Panc1 (cell line): ENCODE measurements around the gene KIFC3. TPM values are rescaled to one million over a fixed set of nuclear protein-coding genes. Genes with fewer than 3 reads are reported as not detected.

Source experiments
- ATAC-seq: fragments of 200-7000 bp; cut with Tn5 transposase; 2 replicates; pipeline ENCODE4 v1.9.1; 2020; ENCODE audit warnings: mild to moderate bottlenecking, moderate library complexity
- BruUV-seq: library from RNA; stranded (reverse); fragments of 400-500 nt; replicated peaks from 2 replicates; lab custom pipeline; 2021; lab: Mats Ljungman, UMichigan
- CTCF ChIA-PET: fragments of 300-600 bp; sonication (Branson Sonifier 250); formaldehyde crosslinking; loops from one replicate; lab custom pipeline; 2022; ENCODE audit warnings: antibody characterized with exemption; lab: Charles Lee
- POLR2A ChIA-PET: fragments of 300-600 bp; sonication (Branson Sonifier 250); formaldehyde crosslinking; loops from one replicate; lab custom pipeline; 2022; ENCODE audit warnings: antibody characterized with exemption; lab: Charles Lee
- DNase-seq: peaks from one replicate; pipeline ENCODE4 v3.0.0-alpha.2; 2010; ENCODE audit warnings: low read depth, low spot score
- H3K27ac ChIP-seq: 2 replicates; pipeline ENCODE4 v1.5.1; 2011; ENCODE audit warnings: mild to moderate bottlenecking, low read length, inconsistent platforms
- H3K27me3 ChIP-seq: fragments of 200-500 bp; sonication (Bioruptor generic); 2 replicates; pipeline ENCODE4 v1.6.0; 2014; ENCODE audit warnings: low read length, inconsistent platforms; ENCODE audit not compliant: control insufficient read depth, insufficient read depth
- H3K36me3 ChIP-seq: fragments of 200-500 bp; sonication (Bioruptor generic); 2 replicates; pipeline ENCODE4 v1.5.1; 2014; ENCODE audit warnings: inconsistent platforms, mild to moderate bottlenecking, low read length, moderate library complexity; ENCODE audit not compliant: control insufficient read depth, insufficient read depth
- H3K4me1 ChIP-seq: 2 replicates; pipeline ENCODE4 v1.5.1; 2011; ENCODE audit warnings: inconsistent platforms, mild to moderate bottlenecking, low read length, moderate library complexity; ENCODE audit not compliant: control insufficient read depth, insufficient read depth
- H3K4me3 ChIP-seq, 2 experiments: 2 replicates each; pipeline ENCODE4 v1.5.1; 2011 to 2012; ENCODE audit warnings: low read depth in 2 of 2, low read length in 2 of 2, mild to moderate bottlenecking in 2 of 2, inconsistent platforms in 1 of 2, moderate library complexity in 1 of 2
- H3K9me3 ChIP-seq: fragments of 200-500 bp; sonication (Bioruptor generic); 2 replicates; pipeline ENCODE4 v1.5.1; 2014; ENCODE audit warnings: low read depth, mild to moderate bottlenecking, inconsistent platforms, low read length, moderate library complexity; ENCODE audit not compliant: control insufficient read depth, insufficient read depth
- CTCF ChIP-seq: fragments of 450-650 bp; IDR thresholded peaks from 2 replicates; pipeline ENCODE4 v1.5.1; 2017; ENCODE audit warnings: mild to moderate bottlenecking
- POLR2AphosphoS5 ChIP-seq: IDR thresholded peaks from 2 replicates; pipeline ENCODE4 v1.6.1; 2012; ENCODE audit warnings: mild to moderate bottlenecking, low read depth, low read length, moderate library complexity
- SIN3A ChIP-seq: IDR thresholded peaks from 2 replicates; pipeline ENCODE4 v1.6.1; 2012; ENCODE audit warnings: low read depth, mild to moderate bottlenecking, low read length, moderate library complexity, borderline replicate concordance; ENCODE audit not compliant: insufficient read depth
- TCF7L2 ChIP-seq: IDR thresholded peaks from 2 replicates; pipeline ENCODE4 v1.6.1; 2011; ENCODE audit warnings: mild to moderate bottlenecking, low read depth, low read length, inconsistent platforms
- in situ Hi-C: cut with HindIII; loops from 2 replicates; pipeline ENCODE4 v1.10.0; 2016; ENCODE audit warnings: low sequenced_read_pairs, low pct_unique_long_range_greater_than_20kb
- intact Hi-C: fragments of 100-400 bp; cut with micrococcal nuclease; formaldehyde crosslinking; loops from one replicate; pipeline ENCODE4 v1.10.0; 2022; ENCODE audit not compliant: unreplicated experiment
- total RNA-seq: library from RNA; stranded (reverse); gene quantifications from one replicate; pipeline ENCODE4 v1.2.1, GENCODE V29; 2021; ENCODE audit not compliant: unreplicated experiment
- TF ChIP-seq, protein P1 (sequence below), 2 experiments: IDR thresholded peaks; 2 replicates each; pipeline ENCODE4 v1.6.1; 2011 to 2012; ENCODE audit warnings: low read depth in 2 of 2, control low read depth in 1 of 2, low read length in 1 of 2, mild to moderate bottlenecking in 1 of 2, moderate library complexity in 1 of 2; ENCODE audit not compliant: insufficient read depth in 1 of 2

Gene KIFC3
- total RNA-seq, 1 experiment from 2014 or later: 51.5 TPM

GRCh38 chr16:57844416-57845030 is 42.2 kb upstream of the KIFC3 start:
- in situ Hi-C loops: no loop called here
- intact Hi-C loops: no loop called here
- H3K9me3 ChIP-seq: no peaks in the 10 kb centered on the region
- TF ChIP-seq, protein P1, sequence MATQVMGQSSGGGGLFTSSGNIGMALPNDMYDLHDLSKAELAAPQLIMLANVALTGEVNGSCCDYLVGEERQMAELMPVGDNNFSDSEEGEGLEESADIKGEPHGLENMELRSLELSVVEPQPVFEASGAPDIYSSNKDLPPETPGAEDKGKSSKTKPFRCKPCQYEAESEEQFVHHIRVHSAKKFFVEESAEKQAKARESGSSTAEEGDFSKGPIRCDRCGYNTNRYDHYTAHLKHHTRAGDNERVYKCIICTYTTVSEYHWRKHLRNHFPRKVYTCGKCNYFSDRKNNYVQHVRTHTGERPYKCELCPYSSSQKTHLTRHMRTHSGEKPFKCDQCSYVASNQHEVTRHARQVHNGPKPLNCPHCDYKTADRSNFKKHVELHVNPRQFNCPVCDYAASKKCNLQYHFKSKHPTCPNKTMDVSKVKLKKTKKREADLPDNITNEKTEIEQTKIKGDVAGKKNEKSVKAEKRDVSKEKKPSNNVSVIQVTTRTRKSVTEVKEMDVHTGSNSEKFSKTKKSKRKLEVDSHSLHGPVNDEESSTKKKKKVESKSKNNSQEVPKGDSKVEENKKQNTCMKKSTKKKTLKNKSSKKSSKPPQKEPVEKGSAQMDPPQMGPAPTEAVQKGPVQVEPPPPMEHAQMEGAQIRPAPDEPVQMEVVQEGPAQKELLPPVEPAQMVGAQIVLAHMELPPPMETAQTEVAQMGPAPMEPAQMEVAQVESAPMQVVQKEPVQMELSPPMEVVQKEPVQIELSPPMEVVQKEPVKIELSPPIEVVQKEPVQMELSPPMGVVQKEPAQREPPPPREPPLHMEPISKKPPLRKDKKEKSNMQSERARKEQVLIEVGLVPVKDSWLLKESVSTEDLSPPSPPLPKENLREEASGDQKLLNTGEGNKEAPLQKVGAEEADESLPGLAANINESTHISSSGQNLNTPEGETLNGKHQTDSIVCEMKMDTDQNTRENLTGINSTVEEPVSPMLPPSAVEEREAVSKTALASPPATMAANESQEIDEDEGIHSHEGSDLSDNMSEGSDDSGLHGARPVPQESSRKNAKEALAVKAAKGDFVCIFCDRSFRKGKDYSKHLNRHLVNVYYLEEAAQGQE (IDR thresholded peaks at IDR 0.05; ENCODE audit: insufficient read depth in 1 of 2, low read depth in 2 of 2, low read length in 1 of 2): no peak
- TF ChIP-seq SIN3A: no peak
- TF ChIP-seq POLR2AphosphoS5: no peak
- no peak for TF ChIP-seq TCF7L2
- TF ChIP-seq CTCF: no peak
- no peak for ATAC-seq
- ChIA-PET CTCF (no interaction called here), POLR2A (no interaction called here)
- H3K36me3 ChIP-seq: no peaks in the 10 kb centered on the region
- H3K27ac ChIP-seq: no peak overlapping the region
- BruUV-seq: no TSS peak
- no peaks in the 10 kb centered on the region for H3K27me3 ChIP-seq
- no peaks in the 10 kb centered on the region for H3K4me1 ChIP-seq
- DNase-seq: no peak
- H3K4me3 ChIP-seq: no peak overlapping the region

GRCh38 chr16:57843400-57843799 is 41.1 kb upstream of the KIFC3 start:
- CTCF ChIA-PET: no interaction called here
- ATAC-seq: no peak
- in situ Hi-C loops: no loop called here
- intact Hi-C loops: no loop called here
- Histone ChIP-seq H3K27ac (no peak overlapping the region), H3K4me1 (no peaks in the 10 kb centered on the region), H3K4me3 (no peak overlapping the region), H3K9me3 (no peaks in the 10 kb centered on the region), H3K27me3 (no peaks in the 10 kb centered on the region), H3K36me3 (no peaks in the 10 kb centered on the region)
- POLR2A ChIA-PET: no interaction called here
- no peak for DNase-seq
- no TSS peak for BruUV-seq
- TF ChIP-seq POLR2AphosphoS5 (no peak), CTCF (no peak), SIN3A (no peak), TCF7L2 (no peak)
- TF ChIP-seq, protein P1 (IDR thresholded peaks at IDR 0.05; ENCODE audit: insufficient read depth in 1 of 2, low read depth in 2 of 2, low read length in 1 of 2): no peak
